AML-193 (cell line): ENCODE results near the gene ZBTB7C.

ENCODE experiments used
- DNase-seq, 2 experiments: peaks; one replicate each; lab custom pipeline; 2025; lab: John Stamatoyannopoulos, UW

Gene ZBTB7C

GRCh38 chr18:48019557-48020325, 389.4 kb downstream of the ZBTB7C start:
- no peak for DNase-seq

GRCh38 chr18:48018851-48019250, 390.3 kb downstream of the ZBTB7C start:
- DNase-seq = no peak

- no peak for DNase-seq
These were observed 391.5 kb downstream of the ZBTB7C start for GRCh38 chr18:48017635-48018034.

- no peak for DNase-seq
These were observed 396.0 kb downstream of the ZBTB7C start for GRCh38 chr18:48013162-48013561.

GRCh38 chr18:48011926-48012465, 397.2 kb downstream of the ZBTB7C start:
- DNase-seq = no peak

GRCh38 chr18:48010264-48010663, 398.9 kb downstream of the ZBTB7C start:
- no peak for DNase-seq

GRCh38 chr18:48009116-48009745, 400.0 kb downstream of the ZBTB7C start:
- DNase-seq = no peak

- no peak for DNase-seq
These were observed 401.1 kb downstream of the ZBTB7C start for GRCh38 chr18:48007955-48008701.

- no peak for DNase-seq
These were observed 401.8 kb downstream of the ZBTB7C start for GRCh38 chr18:48007381-48007780.

- DNase-seq = no peak
These were observed 402.6 kb downstream of the ZBTB7C start for GRCh38 chr18:48006415-48007175.

GRCh38 chr18:48004577-48004976, 404.6 kb downstream of the ZBTB7C start:
- DNase-seq = no peak

GRCh38 chr18:48003426-48004349, 405.5 kb downstream of the ZBTB7C start:
- peak; percentile 26 to 31 for DNase-seq

GRCh38 chr18:48002933-48003365, 406.2 kb downstream of the ZBTB7C start:
- DNase-seq = no peak

GRCh38 chr18:48000701-48001100, 408.5 kb downstream of the ZBTB7C start:
- DNase-seq = no peak

- peak; percentile 77 to 86 for DNase-seq
These were observed 409.4 kb downstream of the ZBTB7C start for GRCh38 chr18:47999801-48000248.

- DNase-seq = no peak
These were observed 411.8 kb downstream of the ZBTB7C start for GRCh38 chr18:47997338-47997780.

- DNase-seq = no peak
These were observed 413.1 kb downstream of the ZBTB7C start for GRCh38 chr18:47996091-47996541.

- no peak for DNase-seq
These were observed 413.5 kb downstream of the ZBTB7C start for GRCh38 chr18:47995654-47996053.

- no peak for DNase-seq
These were observed 415.8 kb downstream of the ZBTB7C start for GRCh38 chr18:47993409-47993808.

- DNase-seq = no peak
These were observed 416.2 kb downstream of the ZBTB7C start for GRCh38 chr18:47992976-47993375.
